Esophagus squamous epithelium (tissue), 5 donors: ENCODE measurements around the gene ATP5F1B. TPM values are rescaled to one million over a fixed set of nuclear protein-coding genes. Genes with fewer than 3 reads are reported as not detected.

Source experiments
- DNase-seq: peaks from one replicate; lab custom pipeline; 2025; lab: John Stamatoyannopoulos, UW
- H3K27ac ChIP-seq, 4 donors: fragments of 200-600 bp; sonication (generic); one replicate each; pipeline ENCODE4 v1.5.1; 2016 to 2019; ENCODE audit warnings: mild to moderate bottlenecking in 1 of 4
- H3K27me3 ChIP-seq, 4 donors: fragments of 200-600 bp; sonication (generic); 1 replicate in 3 of 4; 2 replicates in 1 of 4; pipeline versions ENCODE4 v1.5.1 to v1.6.0; 2017 to 2021; ENCODE audit warnings: antibody characterized with exemption in 1 of 4
- H3K36me3 ChIP-seq, 3 donors: fragments of 200-600 bp; sonication (generic); one replicate each; pipeline ENCODE4 v1.5.1; 2016 to 2019
- H3K4me1 ChIP-seq, 3 donors: fragments of 200-600 bp; sonication (generic); one replicate each; pipeline ENCODE4 v1.5.1; 2017 to 2019
- H3K4me3 ChIP-seq, 4 donors: fragments of 200-600 bp; sonication (generic); 1 replicate in 3 of 4; 2 replicates in 1 of 4; pipeline ENCODE4 v1.5.1; 2016 to 2019; ENCODE audit warnings: mild to moderate bottlenecking in 2 of 4, moderate library complexity in 1 of 4
- H3K9me3 ChIP-seq, 3 donors: fragments of 200-600 bp; sonication (generic); one replicate each; pipeline ENCODE4 v1.5.1; 2016 to 2019
- POLR2A ChIP-seq, 4 donors: fragments of 450-650 bp; IDR thresholded peaks; one replicate each; pipeline ENCODE4 v1.6.1; 2017; ENCODE audit warnings: antibody characterized with exemption in 4 of 4, mild to moderate bottlenecking in 4 of 4, moderate library complexity in 3 of 4
- WGBS, 2 donors: methylation state at CpG; one replicate each; pipeline ENCODE4 v1.1.5; 2018; 5-methylcytosine and 5-hydroxymethylcytosine counted together
- intact Hi-C: fragments of 100-400 bp; cut with DNase I; formaldehyde crosslinking; loops from one replicate; pipeline ENCODE4 v1.15.0; 2022
- total RNA-seq, 4 donors: library from RNA; depleted of rRNA; stranded (reverse); fragments of >200 nt; gene quantifications; one replicate each; pipeline ENCODE4 v1.1.0, GENCODE V29; 2016
- TF ChIP-seq, protein P1 (sequence below), 6 experiments: fragments of 450-650 bp in 4 of 6; fragments of 200-600 bp in 2 of 6; sonication (generic) in 2 of 6; IDR thresholded peaks; one replicate each; pipeline ENCODE4 v1.5.1; 2016 to 2019; ENCODE audit warnings: antibody characterized with exemption in 6 of 6, mild to moderate bottlenecking in 4 of 6, moderate library complexity in 4 of 6
- donor health status: DM: yes; HTN: yes; CAD: no.

ATP5F1B gene
- total RNA-seq, 4 donors from 2014 or later: 337 to 726 (median 526) TPM

DNA sequence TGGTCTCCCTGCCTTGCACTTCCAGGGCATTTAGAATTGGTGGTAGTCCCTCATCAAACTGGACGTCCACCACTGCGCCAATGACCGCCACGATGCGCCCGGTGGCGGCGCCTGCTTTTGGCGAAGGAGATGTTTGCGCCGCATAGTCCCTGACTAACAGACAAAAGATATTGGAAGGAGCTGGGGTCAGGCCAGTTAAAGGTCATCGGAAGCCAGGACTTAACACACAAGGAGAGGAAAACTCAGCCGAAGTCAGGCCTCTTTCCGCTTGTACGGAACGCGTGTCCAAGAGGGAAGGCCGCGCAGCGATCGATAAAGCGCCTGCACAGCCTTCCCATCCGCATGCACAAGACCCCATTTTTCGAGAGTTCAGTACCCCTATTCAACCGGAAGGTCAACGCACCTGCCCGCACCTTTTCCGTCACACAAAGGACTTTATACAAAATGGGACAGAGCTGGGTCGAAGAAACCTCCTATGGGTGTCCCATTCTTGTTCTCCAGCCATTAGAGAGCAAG is 525 bp downstream of the ATP5F1B start:
- 0 to 1% methylated on average over 13 to 14 of the region's 29 CpGs for WGBS, 2 donors
- DNase-seq: no peak
- H3K4me1 ChIP-seq: peaks cover 8 to 55% (median 36%) of the 10 kb centered on the region in 3 donors

DNA sequence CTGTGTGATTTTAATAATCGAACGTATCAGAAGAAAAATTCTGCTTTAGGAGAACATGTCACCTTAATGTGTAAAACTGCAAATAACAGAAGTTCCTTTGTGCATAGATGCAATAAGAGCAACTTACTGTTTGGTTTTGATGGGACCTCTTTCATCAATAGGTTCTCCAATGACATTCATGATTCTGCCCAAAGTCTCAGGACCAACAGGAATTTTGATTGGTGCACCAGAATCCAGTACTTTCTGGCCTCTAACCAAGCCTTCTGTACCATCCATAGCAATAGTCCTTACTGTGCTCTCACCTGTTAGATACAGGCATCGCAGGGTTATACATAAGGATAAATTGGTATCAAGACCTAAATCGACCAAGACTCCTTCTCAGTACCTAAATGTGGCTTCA is 1.1 kb downstream of the ATP5F1B start:
- Histone ChIP-seq H3K4me3 (peak overlapping the region; percentile 79 to 91 (median 86)), H3K9me3 (no peaks in the 10 kb centered on the region), H3K36me3 (peaks cover 31 to 50% (median 42%) of the 10 kb centered on the region in 3 donors), H3K27me3 (no peaks in the 10 kb centered on the region), H3K4me1 (peaks cover 8 to 59% (median 36%) of the 10 kb centered on the region in 3 donors), H3K27ac (peak overlapping the region; percentile 89 to 97 (median 94))
- intact Hi-C loops: loop anchor here (10.0 kb wide), 1 partner anchor 80 kb away; the partner anchor contains the start of gene NACA
- TF ChIP-seq, protein P1, sequence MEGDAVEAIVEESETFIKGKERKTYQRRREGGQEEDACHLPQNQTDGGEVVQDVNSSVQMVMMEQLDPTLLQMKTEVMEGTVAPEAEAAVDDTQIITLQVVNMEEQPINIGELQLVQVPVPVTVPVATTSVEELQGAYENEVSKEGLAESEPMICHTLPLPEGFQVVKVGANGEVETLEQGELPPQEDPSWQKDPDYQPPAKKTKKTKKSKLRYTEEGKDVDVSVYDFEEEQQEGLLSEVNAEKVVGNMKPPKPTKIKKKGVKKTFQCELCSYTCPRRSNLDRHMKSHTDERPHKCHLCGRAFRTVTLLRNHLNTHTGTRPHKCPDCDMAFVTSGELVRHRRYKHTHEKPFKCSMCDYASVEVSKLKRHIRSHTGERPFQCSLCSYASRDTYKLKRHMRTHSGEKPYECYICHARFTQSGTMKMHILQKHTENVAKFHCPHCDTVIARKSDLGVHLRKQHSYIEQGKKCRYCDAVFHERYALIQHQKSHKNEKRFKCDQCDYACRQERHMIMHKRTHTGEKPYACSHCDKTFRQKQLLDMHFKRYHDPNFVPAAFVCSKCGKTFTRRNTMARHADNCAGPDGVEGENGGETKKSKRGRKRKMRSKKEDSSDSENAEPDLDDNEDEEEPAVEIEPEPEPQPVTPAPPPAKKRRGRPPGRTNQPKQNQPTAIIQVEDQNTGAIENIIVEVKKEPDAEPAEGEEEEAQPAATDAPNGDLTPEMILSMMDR (IDR thresholded peaks at IDR 0.05): no peak
- TF ChIP-seq POLR2A (IDR thresholded peaks at IDR 0.05): no peak
- DNase-seq: no peak
- WGBS, 2 donors: 24% methylated on average over 4 of the region's 4 CpGs

More for the DNA sequence above, 525 bp downstream of the ATP5F1B start:
- Histone ChIP-seq H3K36me3 (peaks cover 26 to 44% (median 36%) of the 10 kb centered on the region in 3 donors), H3K4me3 (peak overlapping the region; percentile 79 to 91 (median 86)), H3K27ac (peak overlapping the region; percentile 89 to 97 (median 94)), H3K27me3 (no peaks in the 10 kb centered on the region), H3K9me3 (no peaks in the 10 kb centered on the region)
- TF ChIP-seq, protein P1 (IDR thresholded peaks at IDR 0.05): no peak
- intact Hi-C loops: loop anchor here (10.0 kb wide), 1 partner anchor 80 kb away; the partner anchor contains the start of gene NACA

DNA sequence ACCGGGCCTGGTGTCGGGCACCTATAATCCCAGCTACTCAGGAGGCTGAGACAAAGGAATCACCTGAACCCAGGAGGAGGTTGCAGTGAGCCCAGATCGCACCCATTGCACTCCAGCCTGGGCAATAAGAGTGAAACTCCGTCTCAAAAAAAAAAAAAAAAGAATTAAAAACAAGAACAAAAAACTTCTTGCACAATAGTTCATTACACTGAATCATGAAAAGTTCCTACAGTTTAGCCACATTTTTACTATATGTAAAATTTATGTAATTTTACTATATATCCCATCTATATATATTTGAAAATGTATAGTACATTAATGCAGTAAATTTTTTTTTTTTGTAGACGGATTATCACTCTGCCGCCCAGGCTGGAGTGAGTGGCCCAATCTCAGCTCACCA is 4.6 kb downstream of the ATP5F1B start:
- no peak for TF ChIP-seq POLR2A (IDR thresholded peaks at IDR 0.05)
- TF ChIP-seq, protein P1 (IDR thresholded peaks at IDR 0.05): no peak

DNA sequence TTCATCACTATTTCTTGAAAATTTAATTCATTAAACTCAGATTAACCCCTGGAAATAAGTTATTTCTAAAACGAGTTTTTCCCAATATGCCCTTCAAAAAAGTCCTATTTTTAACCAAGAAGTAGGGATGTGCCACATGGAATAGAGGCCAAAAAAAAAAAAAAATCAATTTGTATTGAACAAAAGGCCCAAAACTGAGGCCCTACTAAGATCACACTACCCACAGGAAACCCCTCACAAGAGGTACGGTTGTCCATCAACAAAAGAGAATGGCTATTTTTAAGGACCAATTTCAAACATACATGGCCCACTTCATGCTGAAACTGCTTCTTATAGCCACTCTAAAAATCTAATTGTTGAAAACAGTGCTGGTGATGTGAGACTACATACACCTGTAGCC is 8.2 kb downstream of the ATP5F1B start:
- no peak for DNase-seq
- H3K4me1 ChIP-seq: peaks cover 30 to 87% (median 41%) of the 10 kb centered on the region in 3 donors
- H3K36me3 ChIP-seq: peaks cover 35 to 53% (median 51%) of the 10 kb centered on the region in 3 donors
- H3K27me3 ChIP-seq: no peaks in the 10 kb centered on the region
- TF ChIP-seq POLR2A (IDR thresholded peaks at IDR 0.05): no peak
- TF ChIP-seq, protein P1 (IDR thresholded peaks at IDR 0.05): no peak
- H3K27ac ChIP-seq: peak overlapping the region; percentile 97 to 99 (median 98)
- intact Hi-C loops: loop anchor here (5.0 kb wide), 1 partner anchor 50 kb away; the partner anchor contains the start of gene PTGES3
- H3K4me3 ChIP-seq: no peak overlapping the region
- 42 to 47% methylated on average over 2 of the region's 2 CpGs for WGBS, 2 donors
- H3K9me3 ChIP-seq: no peaks in the 10 kb centered on the region

More for the DNA sequence above, 4.6 kb downstream of the ATP5F1B start:
- no peaks in the 10 kb centered on the region for H3K9me3 ChIP-seq
- peaks cover 11 to 80% (median 45%) of the 10 kb centered on the region in 3 donors for H3K4me1 ChIP-seq
- no peak overlapping the region for H3K4me3 ChIP-seq
- peak overlapping the region in 1 of 4 donors; percentile 14 for H3K27ac ChIP-seq
- intact Hi-C loops: loop anchor here (10.0 kb wide), 1 partner anchor 84 kb away; the partner anchor contains the start of gene NACA
- peaks cover 46 to 73% (median 65%) of the 10 kb centered on the region in 3 donors for H3K36me3 ChIP-seq
- H3K27me3 ChIP-seq: no peaks in the 10 kb centered on the region
- WGBS, 2 donors: 67 to 83% methylated on average over 6 of the region's 6 CpGs
- DNase-seq: no peak
